ENCODE results near the gene FAM187B.
"Not testable (repeated sequence)": the region's sequence is repeated elsewhere in the genome, so short reads cannot be mapped to it uniquely, and the experiment has no call there.

The FAM187B gene

GRCh38 chr19:35199481-35199880, 29.1 kb downstream of the FAM187B start:
- no peak for DNase-seq (ENCODE audit: low read depth in 1 of 2, low spot score in 1 of 2)
- peaks cover 3% of the 10 kb centered on the region for H3K27me3 ChIP-seq (ENCODE audit: insufficient read depth, poor library complexity, severe bottlenecking)
- TF ChIP-seq POLR2AphosphoS5 (IDR thresholded peaks at IDR 0.05; ENCODE audit: low read depth) = no peak
- TF ChIP-seq CTCF (IDR thresholded peaks at IDR 0.05; ENCODE audit: insufficient read depth, low read length) = no peak

GRCh38 chr19:35196861-35197260, 31.7 kb downstream of the FAM187B start:
- H3K27me3 ChIP-seq (ENCODE audit: insufficient read depth, poor library complexity, severe bottlenecking); H3K4me3 ChIP-seq (replicated peaks; ENCODE audit: insufficient read depth, low read length); H3K27ac ChIP-seq (replicated peaks); DNase-seq (ENCODE audit: low read depth in 1 of 2, low spot score in 1 of 2): not testable (repeated sequence)

More at GRCh38 chr19:35199481-35199880, 29.1 kb downstream of the FAM187B start:
- H3K4me3 ChIP-seq (replicated peaks; ENCODE audit: insufficient read depth, low read length) = no peak overlapping the region
- H3K27ac ChIP-seq (replicated peaks) = no peak overlapping the region

GRCh38 chr19:35195830-35196229, 32.7 kb downstream of the FAM187B start:
- DNase-seq (ENCODE audit: low read depth in 1 of 2, low spot score in 1 of 2) = no peak
- no peak overlapping the region for H3K27ac ChIP-seq (replicated peaks)
- no peaks in the 10 kb centered on the region for H3K27me3 ChIP-seq (ENCODE audit: insufficient read depth, poor library complexity, severe bottlenecking)
- H3K4me3 ChIP-seq (replicated peaks; ENCODE audit: insufficient read depth, low read length) = no peak overlapping the region
- TF ChIP-seq CTCF (IDR thresholded peaks at IDR 0.05; ENCODE audit: insufficient read depth, low read length) (no peak), SPI1 (IDR thresholded peaks at IDR 0.05; ENCODE audit: borderline replicate concordance, low read depth) (no peak), REST (IDR thresholded peaks at IDR 0.05; ENCODE audit: insufficient replicate concordance, low read depth) (no peak), GABPA (IDR thresholded peaks at IDR 0.05; ENCODE audit: low read depth) (no peak), POLR2AphosphoS5 (IDR thresholded peaks at IDR 0.05; ENCODE audit: low read depth) (no peak)

GRCh38 chr19:35194012-35194984, 34.2 kb downstream of the FAM187B start:
- H3K27ac ChIP-seq (replicated peaks) = no peak overlapping the region
- TF ChIP-seq SPI1 (IDR thresholded peaks at IDR 0.05; ENCODE audit: borderline replicate concordance, low read depth) (no peak), GABPA (IDR thresholded peaks at IDR 0.05; ENCODE audit: low read depth) (no peak), POLR2AphosphoS5 (IDR thresholded peaks at IDR 0.05; ENCODE audit: low read depth) (no peak), REST (IDR thresholded peaks at IDR 0.05; ENCODE audit: insufficient replicate concordance, low read depth) (no peak), CTCF (IDR thresholded peaks at IDR 0.05; ENCODE audit: insufficient read depth, low read length) (no peak)

More at GRCh38 chr19:35194012-35194984, 34.2 kb downstream of the FAM187B start:
- Histone ChIP-seq H3K27me3 (ENCODE audit: insufficient read depth, poor library complexity, severe bottlenecking) (no peaks in the 10 kb centered on the region), H3K4me3 (replicated peaks; ENCODE audit: insufficient read depth, low read length) (no peak overlapping the region)
- no peak for DNase-seq (ENCODE audit: low read depth in 1 of 2, low spot score in 1 of 2)

Measured in HL-60 (cell line).